Liver (tissue), 3 donors: ENCODE results near the gene OR2AE1.

Experiments used
- CTCF ChIP-seq: fragments of 150-350 bp; IDR thresholded peaks from 2 replicates; pipeline ENCODE4 v1.5.1; 2017; ENCODE audit warnings: improper control_type of control experiment, low read depth, low read length; ENCODE audit not compliant: missing input control
- EGR1 ChIP-seq, 2 donors: IDR thresholded peaks; 2 replicates each; pipeline ENCODE4 v1.6.1; 2016 to 2018; ENCODE audit warnings: antibody characterized with exemption in 2 of 2, low read depth in 2 of 2
- HNF4A ChIP-seq, 2 donors: conservative IDR thresholded peaks; 2 replicates each; pipeline ENCODE4 v1.6.1; 2016; ENCODE audit warnings: antibody characterized with exemption in 2 of 2, mild to moderate bottlenecking in 2 of 2
- JUND ChIP-seq, 2 donors: IDR thresholded peaks; 2 replicates each; pipeline ENCODE4 v1.6.1; 2016; ENCODE audit warnings: antibody characterized with exemption in 2 of 2
- RAD21 ChIP-seq, 2 donors: IDR thresholded peaks; 2 replicates each; pipeline ENCODE4 v1.6.1; 2016; ENCODE audit warnings: antibody characterized with exemption in 2 of 2, mild to moderate bottlenecking in 2 of 2
- REST ChIP-seq: IDR thresholded peaks from 2 replicates; pipeline ENCODE4 v1.6.1; 2016; ENCODE audit warnings: antibody characterized with exemption, mild to moderate bottlenecking
- RXRA ChIP-seq, 2 donors: IDR thresholded peaks; 2 replicates each; pipeline ENCODE4 v1.6.1; 2017 to 2018; ENCODE audit warnings: antibody characterized with exemption in 2 of 2, mild to moderate bottlenecking in 1 of 2
- SP1 ChIP-seq: IDR thresholded peaks from 2 replicates; pipeline ENCODE4 v1.6.1; 2018; ENCODE audit warnings: antibody characterized with exemption, mild to moderate bottlenecking
- TAF1 ChIP-seq: conservative IDR thresholded peaks from 2 replicates; pipeline ENCODE4 v1.6.1; 2016; ENCODE audit warnings: antibody characterized with exemption, mild to moderate bottlenecking
- YY1 ChIP-seq: IDR thresholded peaks from 2 replicates; pipeline ENCODE4 v1.6.1; 2016; ENCODE audit warnings: antibody characterized with exemption, mild to moderate bottlenecking
- donor health status: healthy.
- donor health status: healthy.

- no peak for TF ChIP-seq EGR1 (IDR thresholded peaks at IDR 0.05; ENCODE audit: low read depth in 2 of 2)
- TF ChIP-seq CTCF = no peak
- no peak for TF ChIP-seq REST
- TF ChIP-seq TAF1 = no peak
- TF ChIP-seq YY1 = no peak
- TF ChIP-seq HNF4A (conservative IDR thresholded peaks at IDR 0.05) = no peak
- no peak for TF ChIP-seq RAD21 (IDR thresholded peaks at IDR 0.05)
- no peak for TF ChIP-seq SP1
- no peak for TF ChIP-seq JUND (IDR thresholded peaks at IDR 0.05)
- TF ChIP-seq RXRA (IDR thresholded peaks at IDR 0.05) = no peak
These were observed at the start of gene OR2AE1 for GRCh38 chr7:99876933-99877332.
